HG02973 (cell line): ENCODE measurements around the gene ANKDD1A.

Experiments
- ATAC-seq: cut with Tn5 transposase; IDR thresholded peaks from one replicate; pipeline ENCODE4 v1.9.1; 2021; ENCODE audit warnings: moderate library complexity; ENCODE audit not compliant: unreplicated experiment

ANKDD1A gene

DNA sequence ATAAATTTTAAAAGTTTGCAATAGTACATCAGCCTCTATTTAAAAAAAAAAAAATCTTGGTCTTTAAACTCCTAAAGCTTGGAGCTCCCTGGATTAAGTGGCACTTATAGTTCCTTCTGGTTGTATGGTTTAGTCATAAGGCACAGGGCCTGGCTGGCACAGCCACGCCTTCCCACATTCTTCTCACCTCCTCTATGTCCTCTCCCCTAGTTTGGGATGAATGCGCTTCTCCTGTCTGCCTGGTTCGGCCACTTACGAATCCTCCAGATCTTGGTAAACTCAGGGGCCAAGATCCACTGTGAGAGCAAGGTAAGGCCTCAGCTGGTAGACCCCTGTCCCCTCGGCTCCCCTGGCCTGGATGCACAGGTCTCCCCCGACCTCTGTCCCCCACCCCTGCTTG, 10.0 kb downstream of the ANKDD1A start:
- no peak for ATAC-seq

- no peak for ATAC-seq
These were observed 11.8 kb downstream of the ANKDD1A start for GRCh38 chr15:64923546-64923945.

GRCh38 chr15:64925335-64926330, 13.9 kb downstream of the ANKDD1A start:
- ATAC-seq = no peak

DNA sequence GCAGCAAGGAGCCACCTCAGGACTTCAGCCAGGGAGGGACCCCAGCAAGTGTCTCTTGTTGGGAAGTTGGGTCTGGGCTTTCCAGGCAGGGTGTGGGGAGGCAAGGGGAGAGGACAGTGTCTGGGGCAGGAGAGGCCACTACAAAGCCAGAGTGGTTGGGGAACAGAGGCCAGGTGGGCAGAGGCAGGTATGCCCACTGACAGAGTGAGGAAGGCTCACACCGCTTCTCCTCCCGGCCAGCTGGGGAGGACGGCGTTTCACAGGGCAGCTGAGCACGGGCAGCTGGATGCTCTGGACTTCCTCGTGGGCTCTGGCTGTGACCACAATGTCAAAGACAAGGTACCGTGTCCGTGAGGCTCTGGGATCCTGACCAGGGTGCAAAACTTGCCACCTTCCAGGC, 15.0 kb downstream of the ANKDD1A start:
- ATAC-seq = no peak

DNA sequence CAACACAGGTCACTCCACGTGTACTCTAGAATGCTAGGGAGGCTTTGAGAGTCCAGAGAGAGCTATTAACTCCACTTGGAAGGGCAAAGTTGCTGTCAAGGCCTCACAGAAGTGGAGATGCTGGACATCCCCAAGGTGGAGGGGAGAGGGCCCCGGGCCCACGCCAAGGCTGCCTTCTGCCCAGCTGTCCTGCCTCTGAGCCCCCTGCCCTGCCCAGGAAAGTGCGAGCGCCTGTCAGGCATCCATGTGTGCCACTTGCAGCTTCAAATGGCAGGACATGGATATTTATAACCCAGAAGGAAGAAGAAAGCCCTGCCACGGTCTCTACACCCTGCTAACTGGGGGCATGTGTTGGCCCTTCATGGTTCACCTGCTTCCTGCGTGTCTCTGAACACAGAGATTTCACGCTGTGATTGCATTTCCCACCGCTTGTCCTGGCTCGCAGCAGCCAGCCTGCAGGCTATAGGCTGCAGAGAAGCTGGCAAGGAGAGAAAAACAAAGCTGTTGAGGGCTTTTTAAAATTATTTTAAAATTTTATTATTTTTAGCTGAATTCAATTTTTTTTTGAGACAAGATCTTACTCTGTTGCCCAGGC, 17.0 kb downstream of the ANKDD1A start:
- ATAC-seq = no peak

GRCh38 chr15:64930019-64930652, 18.4 kb downstream of the ANKDD1A start:
- ATAC-seq = no peak

GRCh38 chr15:64930778-64931371, 19.2 kb downstream of the ANKDD1A start:
- no peak for ATAC-seq

GRCh38 chr15:64931381-64931780, 19.7 kb downstream of the ANKDD1A start:
- no peak for ATAC-seq

DNA sequence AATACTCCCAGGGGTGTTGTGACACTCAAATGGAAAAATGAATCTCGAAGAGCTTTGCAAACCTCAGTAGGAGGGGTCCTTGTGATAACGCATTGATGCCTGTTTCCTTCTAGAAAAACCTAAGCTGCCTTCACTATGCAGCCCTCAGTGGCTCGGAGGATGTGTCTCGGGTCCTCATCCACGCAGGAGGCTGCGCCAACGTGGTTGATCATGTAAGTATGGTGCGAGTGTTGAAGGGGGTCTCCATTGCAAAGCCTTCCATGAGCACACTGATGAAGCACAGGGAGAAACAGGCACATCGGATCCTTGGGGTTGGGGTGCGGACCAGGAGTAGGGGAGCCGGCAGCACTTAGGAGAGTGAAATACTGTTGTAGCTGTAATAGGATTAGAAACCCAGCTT, 22.3 kb downstream of the ANKDD1A start:
- no peak for ATAC-seq

DNA sequence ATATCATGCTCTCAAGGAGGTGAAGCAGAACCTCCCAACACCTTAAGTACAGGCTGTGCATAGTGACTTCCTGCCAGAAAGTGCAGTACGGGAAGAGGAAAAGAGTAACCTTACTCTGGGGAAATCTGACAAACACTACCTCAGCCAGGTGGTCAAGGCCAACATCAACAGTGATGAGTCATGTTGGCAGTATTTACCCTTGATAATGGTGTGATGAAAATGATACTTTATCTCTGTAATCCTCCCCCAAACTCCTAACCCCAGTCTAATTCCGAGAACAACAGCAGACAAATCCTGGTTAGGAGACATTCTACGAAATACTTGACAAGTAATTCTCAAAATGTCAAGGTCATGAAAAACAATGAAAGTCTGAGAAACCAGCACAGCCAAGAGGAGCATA, 26.5 kb downstream of the ANKDD1A start:
- ATAC-seq = no peak

DNA sequence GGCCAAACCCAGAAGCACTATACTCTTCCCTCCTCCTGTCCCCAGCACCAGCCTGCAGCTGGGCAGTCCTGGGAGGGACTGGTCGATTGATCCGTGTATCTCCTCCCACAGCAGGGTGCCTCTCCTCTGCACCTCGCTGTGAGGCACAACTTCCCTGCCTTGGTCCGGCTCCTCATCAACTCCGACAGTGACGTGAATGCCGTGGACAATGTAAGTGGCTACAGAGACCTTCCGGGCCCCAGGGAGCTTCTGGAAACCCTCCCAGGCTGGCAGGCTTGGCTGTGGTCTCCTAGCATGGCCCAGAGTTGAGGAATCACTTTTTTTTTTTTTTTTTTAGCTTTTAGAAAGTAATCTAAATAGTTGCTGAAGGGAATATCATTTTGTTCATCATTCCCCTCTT, 30.7 kb downstream of the ANKDD1A start:
- no peak for ATAC-seq

- ATAC-seq = no peak
These were observed 32.0 kb downstream of the ANKDD1A start for GRCh38 chr15:64943512-64944225.

DNA sequence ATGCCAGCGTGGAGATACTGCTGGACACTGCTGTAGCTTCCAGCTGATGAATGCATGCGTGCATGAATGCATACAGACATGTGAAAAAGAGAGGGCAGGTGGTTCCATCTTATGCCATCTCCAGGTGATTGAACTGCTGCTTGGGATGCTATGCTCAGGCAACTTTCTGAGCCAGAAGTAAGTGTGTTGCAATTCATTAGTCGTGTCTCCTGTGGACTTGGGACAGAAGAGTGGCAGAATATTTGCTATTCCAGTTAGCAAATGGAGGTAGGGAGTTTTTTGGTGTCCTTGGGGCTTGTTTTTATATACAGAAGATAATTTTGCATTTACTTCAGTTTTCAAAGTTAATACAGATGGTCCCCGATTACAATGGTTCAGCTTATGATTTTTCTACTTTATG, 33.3 kb downstream of the ANKDD1A start:
- no peak for ATAC-seq

DNA sequence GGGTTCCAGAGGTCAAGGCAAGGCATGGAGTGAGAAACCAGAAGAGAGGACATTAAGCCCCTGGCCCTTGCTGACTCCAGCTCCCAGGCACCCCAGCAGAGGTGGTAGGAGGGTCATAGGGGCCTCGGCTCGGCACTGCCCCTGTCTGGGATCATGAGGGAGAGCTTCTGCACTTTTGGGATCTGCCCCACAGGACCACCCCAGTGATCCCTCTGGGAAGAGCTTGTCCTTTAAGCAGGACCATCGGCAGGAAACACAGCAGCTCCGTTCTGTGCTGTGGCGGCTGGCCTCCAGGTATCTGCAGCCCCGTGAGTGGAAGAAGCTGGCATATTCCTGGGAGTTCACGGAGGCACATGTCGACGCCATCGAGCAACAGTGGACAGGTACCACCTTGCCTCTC, 35.5 kb downstream of the ANKDD1A start:
- ATAC-seq = no peak

- no peak for ATAC-seq
These were observed 37.2 kb downstream of the ANKDD1A start for GRCh38 chr15:64948916-64949315.

- no peak for ATAC-seq
These were observed 37.9 kb downstream of the ANKDD1A start for GRCh38 chr15:64949383-64950186.

DNA sequence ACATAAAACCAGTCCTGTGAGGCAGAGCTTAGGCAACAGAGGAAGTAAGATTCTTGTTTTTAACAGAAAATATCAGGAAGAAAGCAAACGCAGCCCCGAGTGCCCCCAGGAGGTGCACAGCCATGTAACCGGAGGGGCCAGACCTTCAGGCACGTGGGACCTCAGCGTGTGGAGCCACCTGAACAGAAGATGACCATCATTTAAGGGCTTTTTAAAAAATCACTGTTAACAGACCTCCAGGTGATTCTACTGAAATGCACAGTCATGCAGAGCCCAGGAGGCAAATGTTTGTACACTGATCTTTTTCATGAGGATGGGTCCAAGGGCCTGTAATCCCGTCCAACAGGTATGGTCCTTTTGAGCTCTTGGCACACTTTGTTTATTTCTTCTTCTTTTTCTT, 39.2 kb downstream of the ANKDD1A start:
- ATAC-seq = no peak

- no peak for ATAC-seq
These were observed 40.2 kb downstream of the ANKDD1A start for GRCh38 chr15:64951777-64952418.

DNA sequence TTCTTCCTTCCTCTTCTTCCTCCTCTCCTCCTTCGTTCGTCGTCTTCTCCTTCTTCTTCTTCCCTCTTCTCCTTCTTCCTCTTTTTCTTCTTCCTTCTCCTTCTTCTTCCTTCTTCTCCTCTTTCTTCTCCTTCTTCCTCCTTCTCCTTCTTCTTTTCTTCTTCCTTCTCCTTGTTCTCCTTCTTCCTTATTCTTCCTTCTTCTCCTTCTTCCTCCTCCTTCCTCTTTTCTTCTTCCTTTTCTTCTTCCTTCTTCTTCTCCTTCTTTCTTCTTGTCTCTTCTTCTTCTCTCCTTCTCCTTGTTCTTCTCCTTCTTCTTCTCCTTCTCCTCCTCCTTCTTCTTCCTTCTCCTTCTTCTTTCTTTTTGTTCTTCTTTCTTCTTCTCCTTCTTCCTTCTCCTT, 42.7 kb downstream of the ANKDD1A start:
- no peak for ATAC-seq

DNA sequence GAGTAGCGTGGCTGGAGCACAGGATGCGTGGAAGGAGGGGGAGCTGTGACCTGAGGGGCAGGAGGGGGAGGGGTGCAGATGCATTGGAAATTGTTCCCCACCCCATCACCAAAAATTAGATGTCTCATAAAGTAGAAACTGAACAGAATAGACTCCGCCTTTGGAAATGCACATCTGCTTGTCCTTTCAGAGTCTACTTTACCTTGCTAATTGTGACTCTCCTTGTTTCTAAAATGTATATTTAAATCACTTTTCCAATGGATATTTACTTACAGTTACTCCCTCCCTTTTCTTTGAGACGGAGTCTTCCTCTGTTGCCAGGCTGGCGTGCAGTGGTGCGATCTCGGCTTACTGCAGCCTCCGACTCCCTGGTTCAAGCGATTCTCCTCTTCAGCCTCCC, 47.4 kb downstream of the ANKDD1A start:
- no peak for ATAC-seq
